ENCODE data around the gene LAIR1. TPM values are rescaled to one million over a fixed set of nuclear protein-coding genes. Genes with fewer than 3 reads are reported as not detected.
A peak's percentile ranks its signal among the peaks of the same experiment; 100 is the strongest.
"Not testable (repeated sequence)": the region's sequence is repeated elsewhere in the genome, so short reads cannot be mapped to it uniquely, and the experiment has no call there.

The LAIR1 gene
- total and polyA plus RNA-seq, 11 donors, result 2.9 to 102 (median 5.3) TPM

GRCh38 chr19:54325631-54326030 is 39.1 kb downstream of the LAIR1 start:
- no peak for DNase-seq
- intact Hi-C loops (cut with DNase I), result loop anchor here in 7 of 10 donors (1.0 to 10.0 kb wide), 5 partner anchors 65 to 69 kb away; no protein-coding TSS in a partner anchor
- WGBS, 4 donors, result 63 to 72% (median 66%) methylated on average over 4 to 5 of the region's 5 CpGs

GRCh38 chr19:54325194-54325621 is 39.5 kb downstream of the LAIR1 start:
- no peak for DNase-seq
- intact Hi-C loops (cut with DNase I), result loop anchor here in 7 of 10 donors (1.0 to 10.0 kb wide), 5 partner anchors 65 to 70 kb away; no protein-coding TSS in a partner anchor

More at GRCh38 chr19:54325631-54326030, 39.1 kb downstream of the LAIR1 start:
- Histone ChIP-seq H3K27ac (no peak overlapping the region), H3K36me3 (no peaks in the 10 kb centered on the region), H3K4me1 (peaks cover 0 to 9% (median 0%) of the 10 kb centered on the region in 12 donors), H3K27me3 (peaks cover 0 to 35% (median 3%) of the 10 kb centered on the region in 9 donors), H3K4me3 (no peak overlapping the region), H3K9me3 (no peaks in the 10 kb centered on the region)
- no peak for TF ChIP-seq POLR2A (IDR thresholded peaks at IDR 0.05)
- TF ChIP-seq CTCF (IDR thresholded peaks at IDR 0.05), result no peak
- no peak for ATAC-seq

GRCh38 chr19:54324071-54324470 is 40.7 kb downstream of the LAIR1 start:
- WGBS, 4 donors, result 19 to 23% (median 21%) methylated on average over 3 of the region's 3 CpGs
- DNase-seq, result no peak
- no peak for TF ChIP-seq POLR2A (IDR thresholded peaks at IDR 0.05)
- TF ChIP-seq CTCF (IDR thresholded peaks at IDR 0.05), result no peak
- Histone ChIP-seq H3K4me3 (no peak overlapping the region), H3K27ac (no peak overlapping the region), H3K9me3 (no peaks in the 10 kb centered on the region), H3K4me1 (peaks cover 0 to 14% (median 0%) of the 10 kb centered on the region in 12 donors), H3K36me3 (no peaks in the 10 kb centered on the region), H3K27me3 (peaks cover 0 to 35% (median 0%) of the 10 kb centered on the region in 9 donors)
- intact Hi-C loops (cut with DNase I), result loop anchor here in 2 of 10 donors (2.0 to 10.0 kb wide), 2 partner anchors 67 to 71 kb away; no protein-coding TSS in a partner anchor
- no peak for ATAC-seq

More at GRCh38 chr19:54325194-54325621, 39.5 kb downstream of the LAIR1 start:
- no peaks in the 10 kb centered on the region for H3K36me3 ChIP-seq
- no peaks in the 10 kb centered on the region for H3K9me3 ChIP-seq
- 5 to 8% (median 7%) methylated on average over 4 of the region's 4 CpGs for WGBS, 4 donors
- H3K27me3 ChIP-seq, result peaks cover 0 to 39% (median 5%) of the 10 kb centered on the region in 9 donors
- TF ChIP-seq POLR2A (IDR thresholded peaks at IDR 0.05) (no peak), CTCF (IDR thresholded peaks at IDR 0.05) (peak; percentile 61 to 83 (median 75))
- ATAC-seq, result peak in 2 of 4 donors; percentile 36 to 61
- no peak overlapping the region for H3K27ac ChIP-seq
- peaks cover 0 to 9% (median 0%) of the 10 kb centered on the region in 12 donors for H3K4me1 ChIP-seq
- H3K4me3 ChIP-seq, result no peak overlapping the region

GRCh38 chr19:54322934-54323333 is 41.8 kb downstream of the LAIR1 start:
- DNase-seq, H3K27ac ChIP-seq, H3K36me3 ChIP-seq, ATAC-seq, H3K4me3 ChIP-seq, H3K9me3 ChIP-seq: not testable (repeated sequence)
- intact Hi-C loops (cut with DNase I), result loop anchor here in 1 of 10 donors (10.0 kb wide), 1 partner anchor 72 kb away; no protein-coding TSS in a partner anchor
- Histone ChIP-seq H3K4me1 (peaks cover 0 to 22% (median 0%) of the 10 kb centered on the region in 12 donors), H3K27me3 (peaks cover 0 to 36% (median 0%) of the 10 kb centered on the region in 9 donors)
- WGBS, 4 donors, result 9 to 14% methylated on average over 5 to 9 of the region's 13 CpGs; no CpG with 5 or more reads in 2 of the 4 donors
- TF ChIP-seq CTCF (IDR thresholded peaks at IDR 0.05), result peak in 1 of 12 donors; percentile 3

- intact Hi-C loops (cut with DNase I), result loop anchor here in 1 of 10 donors (10.0 kb wide), 1 partner anchor 73 kb away; no protein-coding TSS in a partner anchor
- not testable (repeated sequence) for ATAC-seq
Measured at GRCh38 chr19:54322295-54322694, 42.4 kb downstream of the LAIR1 start.

More at GRCh38 chr19:54322295-54322694, 42.4 kb downstream of the LAIR1 start:
- peaks cover 0 to 20% (median 0%) of the 10 kb centered on the region in 12 donors for H3K4me1 ChIP-seq
- not testable (repeated sequence) for H3K4me3 ChIP-seq, DNase-seq, H3K27ac ChIP-seq, H3K36me3 ChIP-seq, H3K9me3 ChIP-seq
- H3K27me3 ChIP-seq, result peaks cover 0 to 42% (median 0%) of the 10 kb centered on the region in 9 donors
- WGBS, 4 donors, result 87 to 92% (median 88%) methylated on average over 10 to 12 of the region's 13 CpGs
